K562 (cell line): ENCODE data around the gene TXNRD2. TPM values are rescaled to one million over a fixed set of nuclear protein-coding genes. Genes with fewer than 3 reads are reported as not detected.

ENCODE experiments used
- LEF1 ChIP-seq: fragments of 450-650 bp; IDR thresholded peaks from 2 replicates; pipeline ENCODE4 v1.6.1; 2016; ENCODE audit warnings: mild to moderate bottlenecking
- NCOA4 ChIP-seq: fragments of 450-650 bp; IDR thresholded peaks from 2 replicates; pipeline ENCODE4 v1.6.1; 2018; ENCODE audit warnings: mild to moderate bottlenecking; ENCODE audit not compliant: partially characterized antibody
- NFIX ChIP-seq: fragments of 250-450 bp; sonication (Bioruptor Pico); IDR thresholded peaks from 2 replicates; pipeline ENCODE4 v1.4.0; 2020; ENCODE audit warnings: low read depth, mild to moderate bottlenecking, moderate library complexity
- NR2F6 ChIP-seq: fragments of 450-650 bp; formaldehyde crosslinking; IDR thresholded peaks from 2 replicates; pipeline ENCODE4 v1.4.0; 2020; ENCODE audit warnings: mild to moderate bottlenecking
- PHF8 ChIP-seq: fragments of 200-600 bp; sonication (generic); IDR thresholded peaks from 2 replicates; pipeline ENCODE4 v1.6.1; 2012; ENCODE audit warnings: mixed run types, mild to moderate bottlenecking, inconsistent platforms, low read length, moderate library complexity, borderline replicate concordance
- ZBED1 ChIP-seq: IDR thresholded peaks from 2 replicates; pipeline ENCODE4 v1.6.1; 2014
- ZNF76 ChIP-seq: fragments of 250-450 bp; sonication (Bioruptor Pico); IDR thresholded peaks from 2 replicates; pipeline ENCODE4 v1.4.0; 2020; ENCODE audit warnings: mild to moderate bottlenecking, moderate library complexity, borderline replicate concordance
- polyA plus RNA-seq, 8 experiments: library from polyadenylated mRNA; depleted of rRNA in 4 of 8; stranded (reverse) in 5 of 8; unstranded in 3 of 8; fragments of >200 nt; fragmentation: Nextera tagmentation in 2 of 8; fragmentation: Illumina TruSeq in 1 of 8; extraction: Ambion mirVana in 2 of 8; extraction: Trizol in 1 of 8; gene quantifications; 2 replicates each; pipeline versions ENCODE4 v1.2.1 to v1.2.3, GENCODE V29; 2011 to 2014; ENCODE audit warnings: inconsistent platforms in 1 of 8, missing spikeins in 1 of 8
- total RNA-seq, 7 experiments: library from RNA; depleted of rRNA in 6 of 7; stranded (reverse); fragments of >200 nt in 6 of 7; fragmentation: Illumina TruSeq in 2 of 7; extraction: Trizol in 2 of 7; gene quantifications; 2 replicates each; pipeline versions ENCODE4 v1.2.1 to v1.2.3, GENCODE V29; 2011 to 2021; ENCODE audit warnings: low replicate concordance in 1 of 7
- TF ChIP-seq, protein P1 (sequence below): fragments of 250-450 bp; sonication (Bioruptor Pico); IDR thresholded peaks from 2 replicates; pipeline ENCODE4 v1.4.0; 2020
- TF ChIP-seq, protein P2 (sequence below), 2 experiments: fragments of 200-800 bp in 1 of 2; sonication (Bioruptor generic) in 1 of 2; sonication (generic) in 1 of 2; formaldehyde crosslinking in 1 of 2; IDR thresholded peaks in 1 of 2; conservative IDR thresholded peaks in 1 of 2; 2 replicates each; pipeline versions ENCODE4 v1.5.0 to v1.6.1; 2016 to 2020; ENCODE audit warnings: missing compliant biosample characterization in 1 of 2, missing genetic modification characterization in 1 of 2, missing genetic modification reagents in 1 of 2
- TF ChIP-seq, protein P3 (sequence below), 2 experiments: fragments of 450-650 bp; IDR thresholded peaks; 2 replicates each; pipeline ENCODE4 v1.6.1; 2016
- TF ChIP-seq, protein P4 (sequence below), 3 experiments: IDR thresholded peaks in 2 of 3; conservative IDR thresholded peaks in 1 of 3; 2 replicates each; pipeline ENCODE4 v1.5.1; 2011 to 2012; ENCODE audit warnings: low read length in 3 of 3, mild to moderate bottlenecking in 3 of 3, control low read depth in 2 of 3, improper control_type of control experiment in 1 of 3, inconsistent platforms in 1 of 3, low read depth in 1 of 3, mixed read lengths in 1 of 3, moderate library complexity in 1 of 3; ENCODE audit not compliant: insufficient read depth in 2 of 3
- TF ChIP-seq, protein P5 (sequence below): fragments of 250-450 bp; sonication (Bioruptor Pico); IDR thresholded peaks from 2 replicates; pipeline ENCODE4 v1.8.0; 2022; ENCODE audit warnings: moderate library complexity, mild to moderate bottlenecking, inconsistent platforms

The TXNRD2 gene
- total and polyA plus RNA-seq, 9 of the 15 experiments (the other 6 are each of a cell fraction or from before 2014, with no cell fraction given) = 3.3 to 80.2 (median 49.4) TPM

DNA sequence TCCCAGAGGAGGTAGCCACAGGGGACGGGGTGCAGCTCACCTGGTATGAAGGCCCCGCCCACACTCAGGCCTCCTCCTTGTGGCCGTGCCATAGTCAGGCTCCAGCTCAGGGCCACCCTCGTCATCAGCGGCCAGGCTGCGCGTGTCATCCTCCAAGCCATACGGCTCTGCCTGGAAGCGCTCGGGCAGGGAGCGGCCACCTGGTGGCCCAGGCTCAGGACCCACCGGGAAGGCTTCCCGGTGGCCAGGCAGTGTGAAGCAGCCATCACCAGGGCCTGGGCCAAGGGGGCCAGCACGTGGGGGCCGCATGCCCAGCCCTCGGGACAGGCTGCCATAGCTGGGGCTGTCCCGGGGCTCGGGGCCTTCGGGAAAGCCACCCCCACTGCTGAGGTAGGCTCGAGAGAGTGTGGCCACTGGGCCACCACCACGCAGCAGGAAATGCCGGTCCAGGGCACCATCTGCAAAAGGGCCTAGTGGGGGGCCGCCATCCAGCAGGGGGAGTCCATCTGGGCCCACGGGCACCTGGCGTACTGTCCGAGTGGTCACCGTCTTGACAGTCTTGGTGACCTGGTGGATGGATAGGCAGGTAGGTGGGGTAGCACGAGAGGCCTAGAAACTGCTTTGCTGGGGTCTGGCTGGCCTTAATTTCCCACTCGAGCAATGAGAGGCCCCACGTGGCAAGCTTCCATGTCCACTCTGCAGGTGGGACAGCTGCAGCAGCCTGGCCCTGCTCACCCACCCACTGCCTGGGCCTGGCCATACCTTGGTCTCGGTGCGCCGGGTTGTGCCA, 39.7 kb upstream of the TXNRD2 start (continued):
- TF ChIP-seq, protein P1, sequence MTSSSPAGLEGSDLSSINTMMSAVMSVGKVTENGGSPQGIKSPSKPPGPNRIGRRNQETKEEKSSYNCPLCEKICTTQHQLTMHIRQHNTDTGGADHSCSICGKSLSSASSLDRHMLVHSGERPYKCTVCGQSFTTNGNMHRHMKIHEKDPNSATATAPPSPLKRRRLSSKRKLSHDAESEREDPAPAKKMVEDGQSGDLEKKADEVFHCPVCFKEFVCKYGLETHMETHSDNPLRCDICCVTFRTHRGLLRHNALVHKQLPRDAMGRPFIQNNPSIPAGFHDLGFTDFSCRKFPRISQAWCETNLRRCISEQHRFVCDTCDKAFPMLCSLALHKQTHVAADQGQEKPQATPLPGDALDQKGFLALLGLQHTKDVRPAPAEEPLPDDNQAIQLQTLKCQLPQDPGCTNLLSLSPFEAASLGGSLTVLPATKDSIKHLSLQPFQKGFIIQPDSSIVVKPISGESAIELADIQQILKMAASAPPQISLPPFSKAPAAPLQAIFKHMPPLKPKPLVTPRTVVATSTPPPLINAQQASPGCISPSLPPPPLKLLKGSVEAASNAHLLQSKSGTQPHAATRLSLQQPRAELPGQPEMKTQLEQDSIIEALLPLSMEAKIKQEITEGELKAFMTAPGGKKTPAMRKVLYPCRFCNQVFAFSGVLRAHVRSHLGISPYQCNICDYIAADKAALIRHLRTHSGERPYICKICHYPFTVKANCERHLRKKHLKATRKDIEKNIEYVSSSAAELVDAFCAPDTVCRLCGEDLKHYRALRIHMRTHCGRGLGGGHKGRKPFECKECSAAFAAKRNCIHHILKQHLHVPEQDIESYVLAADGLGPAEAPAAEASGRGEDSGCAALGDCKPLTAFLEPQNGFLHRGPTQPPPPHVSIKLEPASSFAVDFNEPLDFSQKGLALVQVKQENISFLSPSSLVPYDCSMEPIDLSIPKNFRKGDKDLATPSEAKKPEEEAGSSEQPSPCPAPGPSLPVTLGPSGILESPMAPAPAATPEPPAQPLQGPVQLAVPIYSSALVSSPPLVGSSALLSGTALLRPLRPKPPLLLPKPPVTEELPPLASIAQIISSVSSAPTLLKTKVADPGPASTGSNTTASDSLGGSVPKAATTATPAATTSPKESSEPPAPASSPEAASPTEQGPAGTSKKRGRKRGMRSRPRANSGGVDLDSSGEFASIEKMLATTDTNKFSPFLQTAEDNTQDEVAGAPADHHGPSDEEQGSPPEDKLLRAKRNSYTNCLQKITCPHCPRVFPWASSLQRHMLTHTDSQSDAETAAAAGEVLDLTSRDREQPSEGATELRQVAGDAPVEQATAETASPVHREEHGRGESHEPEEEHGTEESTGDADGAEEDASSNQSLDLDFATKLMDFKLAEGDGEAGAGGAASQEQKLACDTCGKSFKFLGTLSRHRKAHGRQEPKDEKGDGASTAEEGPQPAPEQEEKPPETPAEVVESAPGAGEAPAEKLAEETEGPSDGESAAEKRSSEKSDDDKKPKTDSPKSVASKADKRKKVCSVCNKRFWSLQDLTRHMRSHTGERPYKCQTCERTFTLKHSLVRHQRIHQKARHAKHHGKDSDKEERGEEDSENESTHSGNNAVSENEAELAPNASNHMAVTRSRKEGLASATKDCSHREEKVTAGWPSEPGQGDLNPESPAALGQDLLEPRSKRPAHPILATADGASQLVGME (CRISPR knock-in tag) = 0 out of 2 replicates have a peak, but pooled peaks have one; percentile 58
- TF ChIP-seq LEF1 (no peak), ZNF76 (CRISPR knock-in tag) (peak; percentile 19; the same call in 1 of the 2 replicates), NR2F6 (CRISPR knock-in tag) (0 out of 2 replicates have a peak, but pooled peaks have one; percentile 73), NCOA4 (no peak), ZBED1 (no peak), PHF8 (peak; percentile 6; the same call in 1 of the 2 replicates), NFIX (CRISPR knock-in tag) (no peak)
- TF ChIP-seq, protein P2, sequence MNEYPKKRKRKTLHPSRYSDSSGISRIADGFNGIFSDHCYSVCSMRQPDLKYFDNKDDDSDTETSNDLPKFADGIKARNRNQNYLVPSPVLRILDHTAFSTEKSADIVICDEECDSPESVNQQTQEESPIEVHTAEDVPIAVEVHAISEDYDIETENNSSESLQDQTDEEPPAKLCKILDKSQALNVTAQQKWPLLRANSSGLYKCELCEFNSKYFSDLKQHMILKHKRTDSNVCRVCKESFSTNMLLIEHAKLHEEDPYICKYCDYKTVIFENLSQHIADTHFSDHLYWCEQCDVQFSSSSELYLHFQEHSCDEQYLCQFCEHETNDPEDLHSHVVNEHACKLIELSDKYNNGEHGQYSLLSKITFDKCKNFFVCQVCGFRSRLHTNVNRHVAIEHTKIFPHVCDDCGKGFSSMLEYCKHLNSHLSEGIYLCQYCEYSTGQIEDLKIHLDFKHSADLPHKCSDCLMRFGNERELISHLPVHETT (CRISPR knock-in tag; conservative IDR thresholded peaks at IDR 0.05 in 1 of 2, IDR thresholded peaks at IDR 0.05 in 1 of 2) = 0 out of 4 replicates have a peak, but pooled peaks of 1 of the 2 experiments have one; percentile 23
- TF ChIP-seq, protein P3, sequence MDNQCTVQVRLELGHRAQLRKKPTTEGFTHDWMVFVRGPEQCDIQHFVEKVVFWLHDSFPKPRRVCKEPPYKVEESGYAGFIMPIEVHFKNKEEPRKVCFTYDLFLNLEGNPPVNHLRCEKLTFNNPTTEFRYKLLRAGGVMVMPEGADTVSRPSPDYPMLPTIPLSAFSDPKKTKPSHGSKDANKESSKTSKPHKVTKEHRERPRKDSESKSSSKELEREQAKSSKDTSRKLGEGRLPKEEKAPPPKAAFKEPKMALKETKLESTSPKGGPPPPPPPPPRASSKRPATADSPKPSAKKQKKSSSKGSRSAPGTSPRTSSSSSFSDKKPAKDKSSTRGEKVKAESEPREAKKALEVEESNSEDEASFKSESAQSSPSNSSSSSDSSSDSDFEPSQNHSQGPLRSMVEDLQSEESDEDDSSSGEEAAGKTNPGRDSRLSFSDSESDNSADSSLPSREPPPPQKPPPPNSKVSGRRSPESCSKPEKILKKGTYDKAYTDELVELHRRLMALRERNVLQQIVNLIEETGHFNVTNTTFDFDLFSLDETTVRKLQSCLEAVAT (IDR thresholded peaks at IDR 0.05) = no peak
- TF ChIP-seq, protein P4, sequence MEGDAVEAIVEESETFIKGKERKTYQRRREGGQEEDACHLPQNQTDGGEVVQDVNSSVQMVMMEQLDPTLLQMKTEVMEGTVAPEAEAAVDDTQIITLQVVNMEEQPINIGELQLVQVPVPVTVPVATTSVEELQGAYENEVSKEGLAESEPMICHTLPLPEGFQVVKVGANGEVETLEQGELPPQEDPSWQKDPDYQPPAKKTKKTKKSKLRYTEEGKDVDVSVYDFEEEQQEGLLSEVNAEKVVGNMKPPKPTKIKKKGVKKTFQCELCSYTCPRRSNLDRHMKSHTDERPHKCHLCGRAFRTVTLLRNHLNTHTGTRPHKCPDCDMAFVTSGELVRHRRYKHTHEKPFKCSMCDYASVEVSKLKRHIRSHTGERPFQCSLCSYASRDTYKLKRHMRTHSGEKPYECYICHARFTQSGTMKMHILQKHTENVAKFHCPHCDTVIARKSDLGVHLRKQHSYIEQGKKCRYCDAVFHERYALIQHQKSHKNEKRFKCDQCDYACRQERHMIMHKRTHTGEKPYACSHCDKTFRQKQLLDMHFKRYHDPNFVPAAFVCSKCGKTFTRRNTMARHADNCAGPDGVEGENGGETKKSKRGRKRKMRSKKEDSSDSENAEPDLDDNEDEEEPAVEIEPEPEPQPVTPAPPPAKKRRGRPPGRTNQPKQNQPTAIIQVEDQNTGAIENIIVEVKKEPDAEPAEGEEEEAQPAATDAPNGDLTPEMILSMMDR (IDR thresholded peaks at IDR 0.05 in 2 of 3, conservative IDR thresholded peaks at IDR 0.05 in 1 of 3; ENCODE audit: insufficient read depth in 2 of 3, low read depth in 1 of 3, low read length in 3 of 3) = peak in 2 of 3 experiments; percentile 1 to 17; a peak in 2 of 6 replicates
- TF ChIP-seq, protein P5, sequence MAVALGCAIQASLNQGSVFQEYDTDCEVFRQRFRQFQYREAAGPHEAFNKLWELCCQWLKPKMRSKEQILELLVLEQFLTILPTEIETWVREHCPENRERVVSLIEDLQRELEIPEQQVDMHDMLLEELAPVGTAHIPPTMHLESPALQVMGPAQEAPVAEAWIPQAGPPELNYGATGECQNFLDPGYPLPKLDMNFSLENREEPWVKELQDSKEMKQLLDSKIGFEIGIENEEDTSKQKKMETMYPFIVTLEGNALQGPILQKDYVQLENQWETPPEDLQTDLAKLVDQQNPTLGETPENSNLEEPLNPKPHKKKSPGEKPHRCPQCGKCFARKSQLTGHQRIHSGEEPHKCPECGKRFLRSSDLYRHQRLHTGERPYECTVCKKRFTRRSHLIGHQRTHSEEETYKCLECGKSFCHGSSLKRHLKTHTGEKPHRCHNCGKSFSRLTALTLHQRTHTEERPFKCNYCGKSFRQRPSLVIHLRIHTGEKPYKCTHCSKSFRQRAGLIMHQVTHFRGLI (CRISPR knock-in tag) = no peak
